ENCODE data around the gene STOX2.
A peak's percentile ranks its signal among the peaks of the same experiment; 100 is the strongest.

The STOX2 gene

GRCh38 chr4:183906739-183907651 lies 1.9 kb downstream of the STOX2 start:
- H3K4me3 ChIP-seq, result peak overlapping the region; percentile 86
- H3K27ac ChIP-seq, result peak overlapping the region; percentile 67 to 85
- TF ChIP-seq CTCF (IDR thresholded peaks at IDR 0.05), result no peak
- DNase-seq (ENCODE audit: low spot score), result no peak

GRCh38 chr4:183907871-183908683 lies 3.0 kb downstream of the STOX2 start:
- peak overlapping the region; percentile 86 for H3K4me3 ChIP-seq
- no peak for DNase-seq (ENCODE audit: low spot score)
- H3K27ac ChIP-seq, result peak overlapping the region in 1 of 2 donors; percentile 67
- no peak for TF ChIP-seq CTCF (IDR thresholded peaks at IDR 0.05)

- H3K27ac ChIP-seq, result no peak overlapping the region
- H3K4me3 ChIP-seq, result no peak overlapping the region
- no peak for DNase-seq (ENCODE audit: low spot score)
- TF ChIP-seq CTCF (IDR thresholded peaks at IDR 0.05), result no peak
These were observed 4.1 kb downstream of the STOX2 start for GRCh38 chr4:183909187-183909586.

- no peak for TF ChIP-seq CTCF (IDR thresholded peaks at IDR 0.05)
- Histone ChIP-seq H3K4me3 (no peak overlapping the region), H3K27ac (no peak overlapping the region)
- DNase-seq (ENCODE audit: low spot score), result no peak
These were observed 4.7 kb downstream of the STOX2 start for GRCh38 chr4:183909801-183910200.

GRCh38 chr4:183912585-183912984 lies 7.5 kb downstream of the STOX2 start:
- Histone ChIP-seq H3K4me3 (no peak overlapping the region), H3K27ac (no peak overlapping the region)
- TF ChIP-seq CTCF (IDR thresholded peaks at IDR 0.05), result no peak
- DNase-seq (ENCODE audit: low spot score), result no peak

- H3K27ac ChIP-seq, result no peak overlapping the region
- H3K4me3 ChIP-seq, result no peak overlapping the region
- no peak for TF ChIP-seq CTCF (IDR thresholded peaks at IDR 0.05)
- DNase-seq (ENCODE audit: low spot score), result no peak
These were observed 10.9 kb downstream of the STOX2 start for GRCh38 chr4:183915976-183916375.

Measured in coronary artery (tissue), 2 donors.